Urinary bladder (tissue), 4 donors: Measurements from ENCODE around the gene XRCC2. TPM values are rescaled to one million over a fixed set of nuclear protein-coding genes. Genes with fewer than 3 reads are reported as not detected.
"Not testable (repeated sequence)": the region's sequence is repeated elsewhere in the genome, so short reads cannot be mapped to it uniquely, and the experiment has no call there.

Experiments
- DNase-seq: peaks from one replicate; pipeline ENCODE4 v3.0.0-alpha.2; 2015; ENCODE audit errors: extremely low spot score
- H3K27ac ChIP-seq: one replicate; pipeline ENCODE4 v1.5.1; 2013; ENCODE audit warnings: low read depth, mild to moderate bottlenecking, moderate library complexity
- H3K36me3 ChIP-seq: one replicate; pipeline ENCODE4 v1.6.1; 2013; ENCODE audit warnings: mild to moderate bottlenecking, moderate library complexity; ENCODE audit not compliant: insufficient read depth
- H3K4me1 ChIP-seq: one replicate; pipeline ENCODE4 v1.6.1; 2013; ENCODE audit warnings: mild to moderate bottlenecking, moderate library complexity; ENCODE audit not compliant: insufficient read depth
- H3K4me3 ChIP-seq: one replicate; pipeline ENCODE4 v1.5.1; 2013; ENCODE audit warnings: low read depth, low read length
- WGBS: extraction: QIAGEN DNeasy Blood & Tissue Kit; methylation state at CpG from one replicate; pipeline ENCODE4 v1.1.7; 2013; 5-methylcytosine and 5-hydroxymethylcytosine counted together
- polyA plus RNA-seq: library from polyadenylated mRNA; stranded (reverse); fragments of 200-250 nt; gene quantifications from one replicate; pipeline ENCODE4 v1.2.3, GENCODE V29; 2013
- total RNA-seq: library from RNA; depleted of rRNA; stranded (reverse); fragments of >200 nt; gene quantifications from one replicate; pipeline ENCODE4 v1.2.3, GENCODE V29; 2014
- donor health status: healthy with polysubstance abuse.
- donor health status: healthy.

Gene XRCC2
- total RNA-seq (6.0 TPM), polyA plus RNA-seq (0.33 TPM)

DNA sequence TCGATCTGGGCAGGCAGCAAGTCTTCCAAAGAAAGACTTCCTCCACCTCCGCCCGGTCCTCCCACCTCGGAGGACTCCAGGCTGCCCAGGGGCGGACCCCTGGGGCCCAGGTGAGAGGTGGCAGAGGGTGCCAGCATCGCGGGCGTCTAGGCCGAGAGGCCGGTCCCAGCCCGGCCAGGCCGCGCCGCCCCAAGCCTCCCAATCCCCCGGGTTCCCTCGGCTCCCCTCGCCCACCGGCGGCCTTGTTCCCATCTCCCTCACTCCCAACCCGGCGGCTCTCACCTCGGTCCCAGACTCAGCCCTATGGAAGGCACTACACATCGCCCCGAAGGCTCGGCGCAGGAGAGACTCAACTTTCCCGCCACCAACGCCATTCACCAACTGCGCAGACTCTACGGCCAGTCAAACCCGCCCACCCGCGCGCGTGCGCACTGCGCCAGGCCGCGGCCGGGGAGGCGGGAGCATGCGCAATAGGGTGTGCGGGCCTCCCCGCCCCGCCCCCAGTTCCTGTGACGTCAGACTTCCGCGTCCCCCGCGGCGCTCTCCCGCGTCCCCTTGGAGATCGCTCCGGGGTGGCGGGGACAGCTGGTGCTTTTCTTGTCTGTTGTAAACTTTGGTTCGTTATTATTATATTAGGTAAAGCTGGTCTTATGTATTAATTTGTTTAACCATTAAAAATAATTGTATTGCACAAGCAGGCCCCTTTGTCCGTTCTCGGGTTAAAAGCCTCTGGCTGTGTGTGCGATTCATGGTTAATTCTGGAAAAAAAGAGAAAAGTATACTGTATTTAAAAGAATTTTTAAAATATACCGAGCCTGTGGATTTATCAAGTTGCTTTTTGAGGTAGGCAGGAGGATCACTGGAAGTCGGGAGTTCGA, at the start of gene XRCC2:
Gene XRCC2, minus strand, starts transcription at position 383 of the 878 bp plus-strand sequence. Its CDS starts 62 bp downstream, at position 321.
- DNase-seq: peak; percentile 82
- Histone ChIP-seq H3K27ac (peak within 1 kb of the TSS; percentile 50), H3K36me3 (no peaks in the 10 kb centered on the region), H3K4me1 (no peaks in the 10 kb centered on the region), H3K4me3 (peak within 1 kb of the TSS; percentile 61)
- 2% methylated on average over 63 of the region's 63 CpGs for WGBS

DNA sequence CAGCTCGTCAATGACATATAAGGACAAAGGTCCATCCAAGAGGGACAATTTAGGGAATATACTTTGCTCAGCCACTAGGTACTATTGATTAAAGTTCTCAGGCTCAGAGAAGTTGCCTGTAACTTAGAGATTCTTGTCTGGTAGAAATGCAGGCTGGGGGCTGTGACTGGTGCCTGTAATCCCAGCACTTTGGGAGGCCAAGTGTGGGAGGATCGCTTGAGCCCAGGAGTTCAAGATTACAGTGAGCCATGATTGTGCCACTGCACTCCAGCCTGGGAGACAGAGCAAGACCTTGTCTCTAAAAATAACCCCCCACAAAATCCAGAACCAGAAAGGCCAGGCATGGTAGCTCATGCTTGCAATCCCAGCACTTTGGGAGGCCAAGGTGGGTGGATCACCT, 47.4 kb upstream of the XRCC2 start:
- no peak for DNase-seq
- 86% methylated on average over 2 of the region's 2 CpGs for WGBS
- Histone ChIP-seq H3K4me1 (no peaks in the 10 kb centered on the region), H3K36me3 (no peaks in the 10 kb centered on the region), H3K4me3 (no peak overlapping the region), H3K27ac (no peak overlapping the region)

- not testable (repeated sequence) for H3K36me3 ChIP-seq, H3K4me1 ChIP-seq, DNase-seq, H3K27ac ChIP-seq, H3K4me3 ChIP-seq
- 97% methylated on average over 1 of the region's 1 CpG for WGBS
Observed at GRCh38 chr7:152712412-152713042, 36.6 kb upstream of the XRCC2 start.

- H3K36me3 ChIP-seq: no peaks in the 10 kb centered on the region
- H3K4me3 ChIP-seq: no peak overlapping the region
- WGBS: 63% methylated on average over 9 of the region's 9 CpGs
- H3K27ac ChIP-seq: no peak overlapping the region
- H3K4me1 ChIP-seq: no peaks in the 10 kb centered on the region
- DNase-seq: no peak
Observed at GRCh38 chr7:152711444-152711944, 35.6 kb upstream of the XRCC2 start.

DNA sequence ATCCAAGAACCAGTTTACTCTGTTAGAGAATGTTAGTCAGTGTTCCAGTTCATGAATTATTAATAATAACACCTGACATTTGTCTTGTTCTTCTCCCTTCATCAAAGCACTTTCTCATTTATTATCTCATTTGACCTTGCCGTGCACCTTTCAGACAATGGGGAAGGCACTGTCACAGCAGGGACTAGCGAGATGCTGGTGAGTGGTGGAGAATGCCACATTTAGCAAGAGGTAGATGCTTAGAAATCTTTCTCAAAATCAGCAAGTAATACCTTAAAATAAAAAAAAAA, 34.2 kb upstream of the XRCC2 start:
- no peak overlapping the region for H3K27ac ChIP-seq
- no peaks in the 10 kb centered on the region for H3K36me3 ChIP-seq
- H3K4me1 ChIP-seq: no peaks in the 10 kb centered on the region
- DNase-seq: no peak
- 48% methylated on average over 2 of the region's 2 CpGs for WGBS
- no peak overlapping the region for H3K4me3 ChIP-seq

GRCh38 chr7:152709287-152710152, 33.6 kb upstream of the XRCC2 start:
- no peak for DNase-seq
- WGBS: 57% methylated on average over 5 of the region's 5 CpGs
- H3K27ac ChIP-seq: no peak overlapping the region
- no peaks in the 10 kb centered on the region for H3K4me1 ChIP-seq
- H3K4me3 ChIP-seq: no peak overlapping the region
- H3K36me3 ChIP-seq: no peaks in the 10 kb centered on the region

- WGBS: 97% methylated on average over 1 of the region's 1 CpG
- Histone ChIP-seq H3K36me3 (no peaks in the 10 kb centered on the region), H3K4me1 (no peaks in the 10 kb centered on the region), H3K27ac (no peak overlapping the region), H3K4me3 (no peak overlapping the region)
- no peak for DNase-seq
Observed at GRCh38 chr7:152704796-152705384, 28.9 kb upstream of the XRCC2 start.

DNA sequence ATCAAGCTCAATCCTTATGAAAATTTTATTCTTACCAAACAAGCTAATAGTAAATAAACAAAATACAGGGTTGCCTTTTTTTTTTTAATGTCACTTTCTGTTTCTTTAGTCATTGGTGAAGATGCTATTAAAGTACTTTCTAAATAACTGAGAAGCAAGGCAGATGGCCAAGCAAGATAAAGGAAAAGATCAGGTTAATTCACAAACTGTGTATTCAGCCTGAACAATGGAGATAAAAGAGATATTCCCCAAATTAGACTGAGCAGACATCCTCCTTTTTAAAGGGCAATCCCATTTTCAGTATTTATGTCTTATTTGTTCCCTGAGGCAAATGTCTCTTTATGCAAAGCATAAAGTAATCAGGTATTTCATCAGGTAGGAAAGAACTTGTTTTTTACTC, 23.1 kb upstream of the XRCC2 start:
- Histone ChIP-seq H3K36me3 (no peaks in the 10 kb centered on the region), H3K4me3 (no peak overlapping the region), H3K4me1 (no peaks in the 10 kb centered on the region), H3K27ac (no peak overlapping the region)
- no peak for DNase-seq

GRCh38 chr7:152697268-152697974, 21.5 kb upstream of the XRCC2 start:
- H3K36me3 ChIP-seq, DNase-seq, H3K4me3 ChIP-seq, H3K27ac ChIP-seq, H3K4me1 ChIP-seq: not testable (repeated sequence)
- WGBS: 60% methylated on average over 8 of the region's 12 CpGs

DNA sequence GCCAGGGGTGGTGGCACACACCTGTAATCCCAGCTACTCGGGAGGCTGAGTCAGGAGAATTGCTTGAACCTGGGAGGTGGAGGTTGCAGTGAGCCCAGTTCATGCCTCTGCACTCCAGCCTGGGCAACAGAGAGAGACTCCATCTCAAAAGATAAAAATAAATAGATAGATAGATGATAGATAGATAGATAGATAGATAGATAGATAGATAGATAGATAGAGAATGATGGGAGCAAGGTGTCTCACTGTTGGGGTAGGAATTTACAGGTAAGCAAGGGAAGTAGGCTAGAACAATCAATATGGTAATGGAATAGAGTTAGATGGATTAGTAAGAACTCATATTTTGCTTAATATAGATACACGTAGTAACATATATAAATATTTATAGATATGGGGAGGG, 16.3 kb upstream of the XRCC2 start:
- H3K4me3 ChIP-seq, H3K4me1 ChIP-seq, H3K27ac ChIP-seq, DNase-seq, H3K36me3 ChIP-seq: not testable (repeated sequence)
- WGBS: 68% methylated on average over 2 of the region's 2 CpGs

GRCh38 chr7:152683297-152683696, 7.4 kb upstream of the XRCC2 start:
- Histone ChIP-seq H3K4me1 (no peaks in the 10 kb centered on the region), H3K27ac (no peak overlapping the region), H3K4me3 (no peak overlapping the region), H3K36me3 (no peaks in the 10 kb centered on the region)
- DNase-seq: no peak
- 54% methylated on average over 12 of the region's 12 CpGs for WGBS

DNA sequence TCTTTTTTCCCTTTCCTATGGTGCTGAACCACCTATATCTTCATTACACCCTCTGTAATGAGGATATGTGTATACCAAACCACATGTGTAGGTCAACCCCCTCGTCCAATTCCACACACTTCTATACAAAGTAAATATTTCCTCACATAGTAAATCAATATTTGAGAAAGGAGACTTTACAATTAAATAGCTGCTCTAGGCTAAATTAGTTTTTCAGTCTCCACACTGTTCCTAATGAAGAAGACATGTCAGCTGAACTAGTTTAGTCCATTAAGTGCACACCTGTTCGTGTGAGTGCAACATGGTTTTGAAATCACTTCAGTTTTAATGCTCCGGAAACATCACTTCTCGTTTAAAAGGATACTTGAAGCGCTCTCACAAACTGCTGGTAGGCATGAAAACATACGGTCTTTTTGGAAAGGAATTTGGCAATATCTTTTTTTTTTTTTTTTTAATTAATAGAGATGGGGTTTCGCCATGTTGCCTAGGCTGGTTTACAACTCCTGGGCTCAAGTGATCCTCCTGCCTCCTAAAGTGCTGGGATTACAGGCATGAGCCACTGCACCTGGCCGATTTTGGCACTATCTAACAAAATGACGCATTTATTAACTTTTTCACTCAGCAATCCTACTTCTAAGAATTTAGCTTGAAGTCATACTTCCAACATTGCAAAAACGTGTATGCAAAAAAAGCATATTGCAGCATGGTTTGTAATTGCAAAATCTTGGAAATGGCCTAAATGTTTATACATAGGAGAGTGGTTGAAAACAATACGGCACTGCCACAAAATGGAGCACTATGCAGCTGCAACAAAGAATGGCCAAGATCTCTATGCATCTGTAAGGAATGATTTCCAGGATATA, 2.1 kb upstream of the XRCC2 start:
- Histone ChIP-seq H3K4me3 (no peak overlapping the region), H3K36me3 (no peaks in the 10 kb centered on the region), H3K4me1 (no peaks in the 10 kb centered on the region), H3K27ac (no peak overlapping the region)
- WGBS: 74% methylated on average over 11 of the region's 11 CpGs
- DNase-seq: no peak
